Measurements from ENCODE around the gene SDK1.

The SDK1 gene

GRCh38 chr7:4010061-4010605 lies 709.1 kb downstream of the SDK1 start:
- no peak for TF ChIP-seq CTCF (IDR thresholded peaks at IDR 0.05; ENCODE audit: unreplicated experiment in 3 of 3)
- Mint-ChIP-seq H3K9me3 (no peaks in the 10 kb centered on the region), H3K4me1 (peaks cover 28% of the 10 kb centered on the region), H3K27ac (no peak overlapping the region), H3K27me3 (ENCODE audit: low read depth) (peaks cover 38% of the 10 kb centered on the region), H3K4me3 (no peak overlapping the region), H3K36me3 (ENCODE audit: low read depth) (no peaks in the 10 kb centered on the region)

DNA sequence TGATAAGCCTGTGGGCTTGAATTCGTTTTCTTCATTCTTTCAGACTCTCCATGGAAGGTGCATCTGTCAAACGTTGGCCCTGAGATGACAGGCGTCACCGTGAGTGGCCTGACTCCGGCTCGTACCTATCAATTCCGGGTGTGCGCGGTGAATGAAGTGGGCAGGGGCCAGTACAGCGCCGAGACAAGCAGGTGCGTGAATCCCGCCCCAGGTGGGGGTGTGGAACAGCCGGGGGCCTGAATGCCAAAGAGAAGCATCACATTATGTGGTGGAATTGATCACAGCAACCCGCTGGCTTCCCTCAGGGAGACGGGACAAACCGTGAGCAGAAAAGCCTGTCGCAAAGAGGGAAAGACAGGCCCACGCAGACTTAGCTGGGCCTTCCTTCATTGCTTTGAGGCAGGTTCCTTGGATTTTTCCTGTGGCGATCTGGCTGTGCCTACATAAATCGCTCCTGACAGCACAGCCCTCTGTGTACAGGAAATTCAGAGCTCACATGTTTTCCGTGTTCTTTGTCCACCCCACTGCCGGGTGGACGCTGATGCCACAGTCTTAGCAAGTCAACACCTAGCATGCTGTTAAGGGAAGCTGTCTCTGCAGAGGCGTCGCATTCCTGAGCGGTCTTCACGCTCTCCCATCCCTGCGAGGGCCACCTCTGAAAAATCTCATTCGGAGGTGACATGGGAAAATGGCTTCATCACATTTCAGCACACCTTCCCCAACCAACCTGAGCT lies 710.0 kb downstream of the SDK1 start:
- Mint-ChIP-seq H3K9me3 (no peaks in the 10 kb centered on the region), H3K27me3 (ENCODE audit: low read depth) (peaks cover 38% of the 10 kb centered on the region), H3K4me3 (no peak overlapping the region), H3K27ac (no peak overlapping the region), H3K4me1 (peaks cover 28% of the 10 kb centered on the region), H3K36me3 (ENCODE audit: low read depth) (peaks cover 5% of the 10 kb centered on the region)
- no peak for TF ChIP-seq CTCF (IDR thresholded peaks at IDR 0.05; ENCODE audit: unreplicated experiment in 3 of 3)

DNA sequence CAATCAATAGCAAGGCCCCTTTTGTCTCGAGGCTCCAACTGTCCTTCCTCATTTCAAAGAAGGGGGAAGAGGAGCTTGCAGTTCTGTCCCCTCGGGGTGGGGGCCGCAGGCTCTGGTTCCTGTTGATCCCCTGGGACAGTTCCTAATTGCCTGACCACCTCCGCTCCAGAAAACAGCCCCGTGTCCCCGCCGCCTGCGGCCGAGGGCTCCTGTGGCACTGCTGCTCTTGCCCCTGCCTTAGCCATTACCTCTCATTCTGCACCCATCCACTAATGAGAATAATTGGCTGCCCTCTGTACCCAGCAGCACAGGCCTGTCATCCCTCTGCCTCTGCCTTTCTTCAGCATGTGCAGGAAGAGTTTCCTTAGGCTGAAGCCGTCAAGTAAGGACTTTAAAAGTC lies 712.7 kb downstream of the SDK1 start:
- peaks cover 16% of the 10 kb centered on the region for H3K4me1 Mint-ChIP-seq
- no peak overlapping the region for H3K27ac Mint-ChIP-seq
- H3K9me3 Mint-ChIP-seq, result peaks cover 12% of the 10 kb centered on the region
- no peak overlapping the region for H3K4me3 Mint-ChIP-seq
- no peak for TF ChIP-seq CTCF (IDR thresholded peaks at IDR 0.05; ENCODE audit: unreplicated experiment in 3 of 3)
- H3K36me3 Mint-ChIP-seq (ENCODE audit: low read depth), result peaks cover 31% of the 10 kb centered on the region
- H3K27me3 Mint-ChIP-seq (ENCODE audit: low read depth), result peaks cover 31% of the 10 kb centered on the region

DNA sequence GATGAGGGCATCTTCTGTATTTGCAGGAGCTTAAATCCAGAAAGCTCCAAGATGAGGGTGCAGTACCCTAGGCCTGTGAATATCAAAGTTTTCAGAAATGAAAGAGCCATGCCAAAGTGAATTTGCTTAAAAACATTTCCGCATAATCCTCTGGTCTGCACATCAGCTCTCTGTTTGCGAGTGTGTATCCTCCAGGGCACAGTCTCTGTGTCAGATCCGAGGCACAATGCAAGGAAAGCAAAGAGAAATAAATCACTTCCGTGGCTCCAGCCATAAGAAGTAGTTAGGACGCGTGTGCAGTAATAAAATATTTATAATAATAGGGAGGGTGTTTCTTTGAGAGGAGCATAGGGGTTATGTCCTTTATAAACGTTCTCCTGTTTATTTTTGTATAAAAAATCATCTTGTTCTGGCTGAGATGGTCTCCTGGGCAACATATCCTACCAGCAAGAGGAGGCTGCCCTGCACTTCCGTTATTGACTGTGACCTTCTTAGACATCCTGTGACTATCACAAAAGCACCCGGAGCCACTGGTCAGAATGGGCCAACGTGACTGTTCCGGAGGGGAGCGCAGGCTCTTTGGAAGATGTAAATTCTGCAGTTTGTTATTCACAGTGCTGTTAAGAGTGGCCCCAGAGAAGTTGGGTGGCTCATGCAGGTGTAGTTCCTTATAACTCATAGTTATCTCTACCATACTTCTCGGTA lies 713.4 kb downstream of the SDK1 start:
- TF ChIP-seq CTCF (IDR thresholded peaks at IDR 0.05; ENCODE audit: unreplicated experiment in 3 of 3), result no peak
- Mint-ChIP-seq H3K4me3 (no peak overlapping the region), H3K27me3 (ENCODE audit: low read depth) (peaks cover 31% of the 10 kb centered on the region), H3K27ac (no peak overlapping the region), H3K36me3 (ENCODE audit: low read depth) (peaks cover 35% of the 10 kb centered on the region), H3K4me1 (peaks cover 11% of the 10 kb centered on the region), H3K9me3 (peaks cover 15% of the 10 kb centered on the region)

GRCh38 chr7:4015371-4015770 lies 714.3 kb downstream of the SDK1 start:
- H3K4me1 Mint-ChIP-seq, result peaks cover 11% of the 10 kb centered on the region
- no peak for TF ChIP-seq CTCF (IDR thresholded peaks at IDR 0.05; ENCODE audit: unreplicated experiment in 3 of 3)

More at GRCh38 chr7:4015371-4015770, 714.3 kb downstream of the SDK1 start:
- peaks cover 41% of the 10 kb centered on the region for H3K36me3 Mint-ChIP-seq (ENCODE audit: low read depth)
- H3K9me3 Mint-ChIP-seq, result peaks cover 21% of the 10 kb centered on the region
- H3K4me3 Mint-ChIP-seq, result no peak overlapping the region
- H3K27me3 Mint-ChIP-seq (ENCODE audit: low read depth), result peaks cover 22% of the 10 kb centered on the region
- H3K27ac Mint-ChIP-seq, result no peak overlapping the region

All from nephron (organoid).